Measurements from ENCODE around the gene RGS12. TPM values are rescaled to one million over a fixed set of nuclear protein-coding genes. Genes with fewer than 3 reads are reported as not detected.

Gene RGS12
- total RNA-seq, 2 experiments from 2014 or later: 7.4 to 7.5 TPM

DNA sequence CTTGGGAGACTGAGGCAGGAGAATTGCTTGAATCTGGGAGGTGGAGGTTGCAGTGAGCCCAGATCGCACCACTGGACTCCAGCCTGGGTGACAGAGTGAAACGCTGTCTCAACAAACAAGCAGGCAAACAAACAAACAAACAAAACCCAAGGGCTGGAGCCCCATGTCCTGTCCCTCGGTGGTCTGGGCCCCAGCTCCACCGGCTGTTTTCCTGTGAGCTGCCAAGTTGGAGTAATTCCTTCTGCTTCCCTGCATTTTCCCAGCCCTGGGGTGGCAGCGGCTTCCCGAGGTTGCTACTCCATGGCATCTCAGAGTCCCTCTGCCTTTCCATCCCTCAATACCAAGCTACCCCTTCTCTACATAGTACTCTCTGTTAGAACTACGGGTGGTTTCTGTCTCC, 43.2 kb downstream of the RGS12 start:
- Mint-ChIP-seq H3K4me1 (peaks cover 2% of the 10 kb centered on the region), H3K4me3 (no peak overlapping the region), H3K36me3 (ENCODE audit: low read depth) (no peaks in the 10 kb centered on the region), H3K27me3 (peaks cover 6% of the 10 kb centered on the region), H3K27ac (no peak overlapping the region), H3K9me3 (no peaks in the 10 kb centered on the region)
- CTCF ChIA-PET: interaction anchor here (1.9 kb wide), 1 partner anchor 11 kb away, joined by 5 read pairs; no protein-coding TSS in a partner anchor
- POLR2A ChIA-PET: no interaction called here
- DNase-seq: no peak

DNA sequence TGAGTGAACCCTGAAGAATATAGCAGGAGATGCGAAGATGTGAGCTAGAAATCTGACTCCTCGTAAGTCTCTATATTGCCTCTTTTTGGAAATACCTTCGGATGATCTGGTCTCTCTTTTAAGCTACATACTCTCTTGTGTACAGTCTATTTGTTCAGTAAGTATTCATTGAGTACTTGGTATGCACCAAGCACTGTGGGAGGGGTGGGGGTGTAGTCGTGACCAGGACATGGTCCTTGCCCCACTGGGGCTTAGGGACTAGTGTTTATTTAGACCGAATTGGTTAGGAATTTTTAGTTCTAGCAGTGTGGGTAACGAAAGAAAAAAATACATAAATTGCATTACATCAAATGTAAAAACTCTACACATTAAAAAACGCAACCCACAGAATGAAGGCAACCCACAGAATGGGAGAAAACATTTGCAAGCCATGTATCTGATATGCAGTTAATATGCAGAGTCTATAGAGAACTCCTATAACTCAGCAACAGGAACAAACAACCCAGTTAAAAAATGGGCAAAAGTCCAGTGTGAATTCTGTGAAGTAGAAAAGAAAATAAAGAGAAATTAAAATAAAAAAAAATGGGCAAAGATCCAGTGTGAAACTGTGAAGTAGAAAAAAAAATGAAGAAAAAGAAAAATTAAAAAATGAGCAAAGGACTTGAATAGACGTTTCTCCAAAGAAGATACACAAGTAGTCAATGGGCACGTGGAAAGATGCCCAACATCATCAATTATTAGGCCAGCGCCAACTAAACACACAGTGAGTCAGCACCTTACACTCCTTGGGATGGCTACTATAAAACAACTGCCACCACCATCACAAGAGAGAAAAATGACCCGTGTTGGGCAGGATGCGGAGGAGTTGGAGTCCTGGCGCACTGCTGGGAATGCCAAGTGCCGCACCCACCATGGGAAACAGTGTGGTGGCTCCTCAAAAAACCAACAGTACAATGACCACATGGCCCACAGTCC, 43.8 kb downstream of the RGS12 start:
- ChIA-PET POLR2A (no interaction called here), CTCF (interaction anchor here (1.9 kb wide), 1 partner anchor 10 kb away, joined by 5 read pairs; no protein-coding TSS in a partner anchor)
- no peaks in the 10 kb centered on the region for H3K9me3 Mint-ChIP-seq
- no peak overlapping the region for H3K27ac Mint-ChIP-seq
- DNase-seq: no peak
- H3K4me3 Mint-ChIP-seq: no peak overlapping the region
- H3K27me3 Mint-ChIP-seq: peaks cover 6% of the 10 kb centered on the region
- no peaks in the 10 kb centered on the region for H3K36me3 Mint-ChIP-seq (ENCODE audit: low read depth)
- H3K4me1 Mint-ChIP-seq: peaks cover 2% of the 10 kb centered on the region

GRCh38 chr4:3337357-3337732, 44.5 kb downstream of the RGS12 start:
- no peak for DNase-seq
- ChIA-PET CTCF (interaction anchor here (1.9 kb wide), 1 partner anchor 9 kb away, joined by 5 read pairs; no protein-coding TSS in a partner anchor), POLR2A (no interaction called here)
- Mint-ChIP-seq H3K9me3 (no peaks in the 10 kb centered on the region), H3K4me1 (peaks cover 2% of the 10 kb centered on the region), H3K36me3 (ENCODE audit: low read depth) (no peaks in the 10 kb centered on the region), H3K27me3 (peaks cover 6% of the 10 kb centered on the region), H3K4me3 (no peak overlapping the region), H3K27ac (no peak overlapping the region)

- peaks cover 2% of the 10 kb centered on the region for H3K4me1 Mint-ChIP-seq
- H3K9me3 Mint-ChIP-seq: no peaks in the 10 kb centered on the region
- ChIA-PET POLR2A (no interaction called here), CTCF (interaction anchor here (1.9 kb wide), 1 partner anchor 9 kb away, joined by 5 read pairs; no protein-coding TSS in a partner anchor)
- H3K4me3 Mint-ChIP-seq: no peak overlapping the region
- peaks cover 6% of the 10 kb centered on the region for H3K27me3 Mint-ChIP-seq
- H3K36me3 Mint-ChIP-seq (ENCODE audit: low read depth): no peaks in the 10 kb centered on the region
- no peak overlapping the region for H3K27ac Mint-ChIP-seq
- DNase-seq: no peak
Measured at GRCh38 chr4:3337811-3338210, 45.0 kb downstream of the RGS12 start.

GRCh38 chr4:3338321-3338838, 45.6 kb downstream of the RGS12 start:
- ChIA-PET POLR2A (no interaction called here), CTCF (no interaction called here)
- Mint-ChIP-seq H3K4me3 (no peak overlapping the region), H3K9me3 (no peaks in the 10 kb centered on the region), H3K27me3 (peaks cover 6% of the 10 kb centered on the region), H3K4me1 (peaks cover 2% of the 10 kb centered on the region), H3K36me3 (ENCODE audit: low read depth) (no peaks in the 10 kb centered on the region), H3K27ac (no peak overlapping the region)
- DNase-seq: no peak

- Mint-ChIP-seq H3K4me3 (no peak overlapping the region), H3K27ac (no peak overlapping the region), H3K27me3 (peaks cover 6% of the 10 kb centered on the region), H3K9me3 (no peaks in the 10 kb centered on the region), H3K36me3 (ENCODE audit: low read depth) (no peaks in the 10 kb centered on the region), H3K4me1 (peaks cover 2% of the 10 kb centered on the region)
- POLR2A ChIA-PET: no interaction called here
- CTCF ChIA-PET: no interaction called here
- no peak for DNase-seq
Measured at GRCh38 chr4:3338976-3339531, 46.2 kb downstream of the RGS12 start.

DNA sequence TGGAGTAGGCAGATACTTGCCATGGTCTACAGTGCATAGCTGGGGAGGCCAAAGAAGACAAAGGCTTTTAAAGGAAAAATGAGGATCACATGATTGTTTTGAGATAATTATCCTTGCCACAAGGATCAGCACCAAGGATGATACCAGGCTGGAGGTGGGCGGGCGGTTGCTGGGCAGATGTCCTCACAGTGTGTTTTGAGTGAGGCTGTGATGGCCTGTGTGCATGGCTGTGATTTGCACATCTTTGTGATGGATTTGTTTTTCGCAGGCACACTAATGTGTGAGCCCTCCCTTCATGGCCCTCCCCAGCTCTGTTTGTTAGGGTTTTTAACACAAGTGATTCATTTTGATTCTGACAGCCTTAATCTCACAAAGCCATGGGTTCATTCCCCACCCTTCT, 46.8 kb downstream of the RGS12 start:
- POLR2A ChIA-PET: no interaction called here
- no peaks in the 10 kb centered on the region for H3K36me3 Mint-ChIP-seq (ENCODE audit: low read depth)
- no peak for DNase-seq
- peaks cover 4% of the 10 kb centered on the region for H3K27me3 Mint-ChIP-seq
- peaks cover 2% of the 10 kb centered on the region for H3K4me1 Mint-ChIP-seq
- CTCF ChIA-PET: no interaction called here
- H3K9me3 Mint-ChIP-seq: no peaks in the 10 kb centered on the region
- no peak overlapping the region for H3K4me3 Mint-ChIP-seq
- no peak overlapping the region for H3K27ac Mint-ChIP-seq

- Mint-ChIP-seq H3K9me3 (no peaks in the 10 kb centered on the region), H3K4me1 (no peaks in the 10 kb centered on the region), H3K4me3 (no peak overlapping the region), H3K36me3 (ENCODE audit: low read depth) (no peaks in the 10 kb centered on the region), H3K27me3 (peaks cover 1% of the 10 kb centered on the region), H3K27ac (no peak overlapping the region)
- DNase-seq: no peak
- ChIA-PET CTCF (no interaction called here), POLR2A (no interaction called here)
Measured at GRCh38 chr4:3340038-3340699, 47.3 kb downstream of the RGS12 start.

GRCh38 chr4:3340700-3341083, 47.9 kb downstream of the RGS12 start:
- H3K9me3 Mint-ChIP-seq: no peaks in the 10 kb centered on the region
- no peak overlapping the region for H3K27ac Mint-ChIP-seq
- no peaks in the 10 kb centered on the region for H3K36me3 Mint-ChIP-seq (ENCODE audit: low read depth)
- H3K4me3 Mint-ChIP-seq: no peak overlapping the region
- no peak for DNase-seq
- ChIA-PET POLR2A (no interaction called here), CTCF (no interaction called here)
- H3K4me1 Mint-ChIP-seq: no peaks in the 10 kb centered on the region
- no peaks in the 10 kb centered on the region for H3K27me3 Mint-ChIP-seq

DNA sequence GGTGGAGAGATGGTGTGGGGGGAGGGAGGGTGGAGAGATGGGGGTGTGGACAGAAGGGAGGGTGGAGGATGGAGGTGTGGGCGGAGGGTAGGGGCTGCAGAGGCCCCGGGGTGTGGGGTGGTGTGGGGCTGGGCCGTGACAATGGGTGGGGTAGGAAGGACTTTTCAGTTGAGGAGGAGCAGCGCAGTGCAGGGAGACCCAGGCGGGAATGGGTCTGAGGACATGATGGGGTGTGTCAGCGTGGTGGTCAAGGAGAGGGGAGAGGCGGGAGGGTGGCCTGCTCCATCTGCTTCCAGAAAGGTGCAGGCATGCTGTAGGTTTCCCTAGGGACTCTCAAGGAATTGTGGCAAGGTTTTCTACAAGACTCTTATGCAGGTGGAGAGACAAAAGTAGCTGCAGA, 48.9 kb downstream of the RGS12 start:
- no peaks in the 10 kb centered on the region for H3K36me3 Mint-ChIP-seq (ENCODE audit: low read depth)
- no peak overlapping the region for H3K27ac Mint-ChIP-seq
- H3K27me3 Mint-ChIP-seq: no peaks in the 10 kb centered on the region
- H3K4me3 Mint-ChIP-seq: no peak overlapping the region
- H3K9me3 Mint-ChIP-seq: no peaks in the 10 kb centered on the region
- peaks cover 6% of the 10 kb centered on the region for H3K4me1 Mint-ChIP-seq
- ChIA-PET CTCF (no interaction called here), POLR2A (no interaction called here)
- DNase-seq: no peak

- Mint-ChIP-seq H3K36me3 (ENCODE audit: low read depth) (no peaks in the 10 kb centered on the region), H3K27ac (no peak overlapping the region), H3K9me3 (no peaks in the 10 kb centered on the region), H3K4me3 (no peak overlapping the region), H3K4me1 (peaks cover 6% of the 10 kb centered on the region), H3K27me3 (no peaks in the 10 kb centered on the region)
- POLR2A ChIA-PET: no interaction called here
- DNase-seq: no peak
- CTCF ChIA-PET: no interaction called here
Measured at GRCh38 chr4:3342182-3342854, 49.5 kb downstream of the RGS12 start.

All from activated CD4-positive, alpha-beta memory T cell treated with anti-CD3 and anti-CD28 coated beads, Interleukin-2, amount 10 ng/mL, durations not matched to agents 7 days and 5 days (primary cell).